CD14-positive monocyte (primary cell): Measurements from ENCODE around the gene LEKR1. TPM values are rescaled to one million over a fixed set of nuclear protein-coding genes. Genes with fewer than 3 reads are reported as not detected.
A peak's percentile ranks its signal among the peaks of the same experiment; 100 is the strongest.
"Not testable (repeated sequence)": the region's sequence is repeated elsewhere in the genome, so short reads cannot be mapped to it uniquely, and the experiment has no call there.

Experiments
- DNase-seq, 3 donors: peaks; one replicate each; pipeline ENCODE4 v3.0.0-alpha.2; 2011 to 2022
- H2AFZ ChIP-seq: 2 replicates; pipeline ENCODE4 v1.6.0; 2012; ENCODE audit warnings: mild to moderate bottlenecking, low read depth, low read length, inconsistent platforms; ENCODE audit not compliant: insufficient read depth, poor library complexity, severe bottlenecking
- H3K27ac ChIP-seq, 2 donors: 1 replicate in 1 of 2; 2 replicates in 1 of 2; pipeline ENCODE4 v1.5.1; 2012 to 2013; ENCODE audit warnings: low read length in 2 of 2, control low read depth in 1 of 2, inconsistent platforms in 1 of 2, low read depth in 1 of 2, mild to moderate bottlenecking in 1 of 2
- H3K27me3 ChIP-seq, 2 donors: one replicate each; pipeline versions ENCODE4 v1.6.0 to v1.6.1; 2011 to 2013; ENCODE audit warnings: low read length in 2 of 2; ENCODE audit not compliant: control insufficient read depth in 2 of 2, insufficient read depth in 2 of 2
- H3K36me3 ChIP-seq, 2 donors: replicated peaks in 1 of 2; 1 replicate in 1 of 2; 2 replicates in 1 of 2; pipeline versions ENCODE4 v1.5.1 to v1.6.1; 2012 to 2013; ENCODE audit warnings: low read length in 2 of 2, control low read depth in 1 of 2, inconsistent platforms in 1 of 2, mild to moderate bottlenecking in 1 of 2; ENCODE audit not compliant: insufficient read depth in 2 of 2, control insufficient read depth in 1 of 2
- H3K4me1 ChIP-seq, 2 donors: 1 replicate in 1 of 2; 2 replicates in 1 of 2; pipeline versions ENCODE4 v1.5.1 to v1.6.1; 2012 to 2013; ENCODE audit warnings: low read length in 2 of 2, control low read depth in 1 of 2, inconsistent platforms in 1 of 2, mild to moderate bottlenecking in 1 of 2, moderate library complexity in 1 of 2; ENCODE audit not compliant: insufficient read depth in 2 of 2, control insufficient read depth in 1 of 2
- H3K4me2 ChIP-seq: replicated peaks from 2 replicates; pipeline ENCODE3; 2012; ENCODE audit warnings: low read length, moderate library complexity, mild to moderate bottlenecking; ENCODE audit not compliant: poor library complexity, severe bottlenecking; ENCODE audit errors: extremely low read depth
- H3K4me3 ChIP-seq, 3 experiments: fragments of 200-600 bp in 1 of 3; sonication (generic) in 1 of 3; replicated peaks in 1 of 3; 1 replicate in 2 of 3; 2 replicates in 1 of 3; pipeline ENCODE4 v1.5.1; 2011 to 2013; ENCODE audit warnings: low read length in 3 of 3, mild to moderate bottlenecking in 3 of 3, control low read depth in 2 of 3, low read depth in 2 of 3, inconsistent platforms in 1 of 3, moderate library complexity in 1 of 3
- H3K79me2 ChIP-seq: 2 replicates; pipeline ENCODE4 v1.6.0; 2012; ENCODE audit warnings: mild to moderate bottlenecking, control low read depth, inconsistent platforms, low read length, moderate library complexity; ENCODE audit not compliant: insufficient read depth
- H3K9ac ChIP-seq: 2 replicates; pipeline ENCODE4 v1.6.0; 2017; ENCODE audit warnings: low read length, mild to moderate bottlenecking; ENCODE audit not compliant: insufficient read depth, poor library complexity, severe bottlenecking
- H3K9me3 ChIP-seq, 2 donors: replicated peaks in 1 of 2; 1 replicate in 1 of 2; 2 replicates in 1 of 2; pipeline versions ENCODE4 v1.5.1 to v1.6.1; 2012 to 2013; ENCODE audit warnings: low read length in 2 of 2, control low read depth in 1 of 2; ENCODE audit not compliant: control insufficient read depth in 1 of 2, insufficient read depth in 1 of 2
- H4K20me1 ChIP-seq: 2 replicates; pipeline ENCODE4 v1.6.0; 2012; ENCODE audit warnings: mild to moderate bottlenecking, low read length, control low read depth, moderate library complexity; ENCODE audit not compliant: insufficient read depth
- H3K27ac Mint-ChIP-seq, 7 donors: one replicate each; pipeline ENCODE4 v1.8.0; 2020; ENCODE audit warnings: mild to moderate bottlenecking in 7 of 7, mixed read lengths in 7 of 7, moderate library complexity in 6 of 7, inconsistent platforms in 2 of 7
- H3K27me3 Mint-ChIP-seq, 3 donors: one replicate each; pipeline ENCODE4 v1.8.0; 2021 to 2022; ENCODE audit warnings: low read depth in 3 of 3, mild to moderate bottlenecking in 3 of 3, mixed read lengths in 3 of 3, moderate library complexity in 3 of 3, inconsistent platforms in 1 of 3
- H3K36me3 Mint-ChIP-seq, 2 donors: one replicate each; pipeline ENCODE4 v1.8.0; 2020; ENCODE audit warnings: mixed read lengths in 2 of 2, inconsistent platforms in 1 of 2, mild to moderate bottlenecking in 1 of 2
- H3K4me1 Mint-ChIP-seq: one replicate; pipeline ENCODE4 v1.8.0; 2020; ENCODE audit warnings: mild to moderate bottlenecking, mixed read lengths
- H3K4me3 Mint-ChIP-seq, 2 donors: one replicate each; pipeline ENCODE4 v1.8.0; 2020; ENCODE audit warnings: mild to moderate bottlenecking in 2 of 2, mixed read lengths in 2 of 2, moderate library complexity in 1 of 2
- H3K9me3 Mint-ChIP-seq, 7 donors: one replicate each; pipeline ENCODE4 v1.8.0; 2020 to 2022; ENCODE audit warnings: mixed read lengths in 7 of 7, mild to moderate bottlenecking in 6 of 7, moderate library complexity in 6 of 7, inconsistent platforms in 2 of 7
- WGBS: methylation state at CpG from one replicate; pipeline ENCODE4 v1.1.5; 2013; ENCODE audit warnings: missing lambda C conversion rate; ENCODE audit not compliant: insufficient coverage; 5-methylcytosine and 5-hydroxymethylcytosine counted together
- intact Hi-C, 2 donors: fragments of 100-400 bp; cut with micrococcal nuclease; formaldehyde crosslinking; loops; one replicate each; pipeline versions ENCODE4 v1.15.0 to v1.15.1; 2023
- polyA plus RNA-seq, 3 donors: library from polyadenylated mRNA; depleted of rRNA in 1 of 3; unstranded in 2 of 3; stranded (reverse) in 1 of 3; fragments of 300-500 nt in 2 of 3; fragments of >200 nt in 1 of 3; fragmentation: Illumina TruSeq in 2 of 3; gene quantifications; 1 replicate in 2 of 3; 2 replicates in 1 of 3; pipeline ENCODE4 v1.2.3, GENCODE V29; 2012 to 2021
- TF ChIP-seq, protein P1 (sequence below): fragments of 200-600 bp; IDR thresholded peaks from one replicate; pipeline ENCODE4 v1.8.0; 2022; ENCODE audit warnings: antibody characterized with exemption, mild to moderate bottlenecking

LEKR1 gene
- polyA plus RNA-seq, 3 donors, result 0.51 to 0.80 TPM; not detected in 1

DNA sequence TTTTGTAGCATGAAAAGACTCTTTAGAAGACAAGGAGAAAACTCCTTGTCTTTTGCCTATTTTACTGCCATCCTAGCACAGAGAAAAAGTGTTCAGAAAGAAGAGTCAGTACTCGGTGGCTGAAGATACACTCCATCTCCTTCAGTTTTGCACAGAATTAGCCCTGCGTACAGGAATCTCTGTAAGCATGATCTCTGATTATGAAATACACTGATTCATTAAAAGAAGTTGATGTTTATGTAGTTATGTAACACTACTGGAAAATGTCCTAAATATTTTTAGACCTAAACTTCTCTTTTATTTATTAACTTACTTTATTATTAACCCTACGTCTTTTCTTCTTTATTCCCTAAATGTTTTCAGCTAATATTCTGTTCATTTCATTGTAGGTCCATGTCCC, 138.4 kb downstream of the LEKR1 start:
- no CpG with 5 or more reads among the region's 3 CpGs for WGBS
- TF ChIP-seq, protein P1, sequence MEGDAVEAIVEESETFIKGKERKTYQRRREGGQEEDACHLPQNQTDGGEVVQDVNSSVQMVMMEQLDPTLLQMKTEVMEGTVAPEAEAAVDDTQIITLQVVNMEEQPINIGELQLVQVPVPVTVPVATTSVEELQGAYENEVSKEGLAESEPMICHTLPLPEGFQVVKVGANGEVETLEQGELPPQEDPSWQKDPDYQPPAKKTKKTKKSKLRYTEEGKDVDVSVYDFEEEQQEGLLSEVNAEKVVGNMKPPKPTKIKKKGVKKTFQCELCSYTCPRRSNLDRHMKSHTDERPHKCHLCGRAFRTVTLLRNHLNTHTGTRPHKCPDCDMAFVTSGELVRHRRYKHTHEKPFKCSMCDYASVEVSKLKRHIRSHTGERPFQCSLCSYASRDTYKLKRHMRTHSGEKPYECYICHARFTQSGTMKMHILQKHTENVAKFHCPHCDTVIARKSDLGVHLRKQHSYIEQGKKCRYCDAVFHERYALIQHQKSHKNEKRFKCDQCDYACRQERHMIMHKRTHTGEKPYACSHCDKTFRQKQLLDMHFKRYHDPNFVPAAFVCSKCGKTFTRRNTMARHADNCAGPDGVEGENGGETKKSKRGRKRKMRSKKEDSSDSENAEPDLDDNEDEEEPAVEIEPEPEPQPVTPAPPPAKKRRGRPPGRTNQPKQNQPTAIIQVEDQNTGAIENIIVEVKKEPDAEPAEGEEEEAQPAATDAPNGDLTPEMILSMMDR, result no peak
- H3K27ac ChIP-seq, result no peak overlapping the region
- no peak overlapping the region for H3K4me3 ChIP-seq
- H3K9ac ChIP-seq, result no peak overlapping the region
- no peak overlapping the region for H3K4me3 Mint-ChIP-seq
- peaks cover 3% of the 10 kb centered on the region for H3K4me1 Mint-ChIP-seq
- peak in 1 of 3 donors; percentile 21 for DNase-seq
- H2AFZ ChIP-seq, result no peak overlapping the region
- intact Hi-C loops, result no loop called here
- H3K9me3 Mint-ChIP-seq, result peaks cover 5 to 16% (median 10%) of the 10 kb centered on the region in 7 donors
- H3K36me3 ChIP-seq, result no peaks in the 10 kb centered on the region
- H3K4me1 ChIP-seq, result no peaks in the 10 kb centered on the region
- H3K9me3 ChIP-seq, result peaks cover 0 to 9% of the 10 kb centered on the region in 2 donors
- H3K36me3 Mint-ChIP-seq, result no peaks in the 10 kb centered on the region
- no peaks in the 10 kb centered on the region for H3K79me2 ChIP-seq
- peaks cover 0 to 3% (median 1%) of the 10 kb centered on the region in 3 donors for H3K27me3 Mint-ChIP-seq
- no peak overlapping the region for H3K4me2 ChIP-seq
- H4K20me1 ChIP-seq, result no peaks in the 10 kb centered on the region
- H3K27ac Mint-ChIP-seq, result no peak overlapping the region
- H3K27me3 ChIP-seq, result no peaks in the 10 kb centered on the region

DNA sequence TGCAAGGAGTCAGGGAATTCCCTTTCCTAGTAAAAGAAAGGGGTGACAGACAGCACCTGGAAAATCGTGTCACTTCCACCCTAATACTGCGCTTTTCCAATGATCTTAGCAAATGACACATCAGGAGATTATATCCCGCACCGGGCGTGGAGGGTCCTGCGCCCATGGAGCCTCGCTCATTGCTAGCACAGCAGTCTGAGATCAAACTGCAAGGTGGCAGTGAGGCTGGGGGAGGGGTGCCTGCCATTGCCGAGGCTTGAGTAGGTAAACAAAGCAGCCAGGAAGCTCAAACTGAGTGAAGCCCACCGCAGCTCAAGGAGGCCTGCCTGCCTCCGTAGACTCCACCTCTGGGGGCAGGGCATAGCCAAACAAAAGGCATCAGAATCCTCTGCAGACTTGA, 140.2 kb downstream of the LEKR1 start:
- H3K9me3 Mint-ChIP-seq, result peaks cover 5 to 16% (median 10%) of the 10 kb centered on the region in 7 donors
- H2AFZ ChIP-seq, H3K27me3 Mint-ChIP-seq, H3K79me2 ChIP-seq, H3K4me2 ChIP-seq, H3K4me1 ChIP-seq, H4K20me1 ChIP-seq, H3K4me3 ChIP-seq, H3K4me1 Mint-ChIP-seq, H3K27ac Mint-ChIP-seq, H3K27me3 ChIP-seq, H3K9me3 ChIP-seq, intact Hi-C loops, H3K36me3 Mint-ChIP-seq, H3K36me3 ChIP-seq, H3K27ac ChIP-seq, H3K4me3 Mint-ChIP-seq, H3K9ac ChIP-seq, DNase-seq: not testable (repeated sequence)
- 98% methylated on average over 5 of the region's 10 CpGs for WGBS
